K562 (cell line): ENCODE results near the gene EEFSEC.

Experiments
- FOS ChIP-seq: IDR thresholded peaks from 3 replicates; pipeline ENCODE4 v1.6.1; 2011; ENCODE audit not compliant: insufficient read length; ENCODE audit errors: extremely low read depth
- HDAC2 ChIP-seq: fragments of 450-650 bp; IDR thresholded peaks from 2 replicates; pipeline ENCODE4 v1.6.1; 2016; ENCODE audit warnings: mild to moderate bottlenecking
- HNRNPLL ChIP-seq: fragments of 200-400 bp; formaldehyde crosslinking; IDR thresholded peaks from 2 replicates; pipeline ENCODE4 v1.6.1; 2017; ENCODE audit warnings: low read length, low read depth, mild to moderate bottlenecking; ENCODE audit not compliant: poor library complexity, severe bottlenecking
- TF ChIP-seq, protein P1 (sequence below), 3 experiments: IDR thresholded peaks in 2 of 3; conservative IDR thresholded peaks in 1 of 3; 2 replicates each; pipeline ENCODE4 v1.5.1; 2011 to 2012; ENCODE audit warnings: low read length in 3 of 3, mild to moderate bottlenecking in 3 of 3, control low read depth in 2 of 3, improper control_type of control experiment in 1 of 3, inconsistent platforms in 1 of 3, low read depth in 1 of 3, mixed read lengths in 1 of 3, moderate library complexity in 1 of 3; ENCODE audit not compliant: insufficient read depth in 2 of 3

DNA sequence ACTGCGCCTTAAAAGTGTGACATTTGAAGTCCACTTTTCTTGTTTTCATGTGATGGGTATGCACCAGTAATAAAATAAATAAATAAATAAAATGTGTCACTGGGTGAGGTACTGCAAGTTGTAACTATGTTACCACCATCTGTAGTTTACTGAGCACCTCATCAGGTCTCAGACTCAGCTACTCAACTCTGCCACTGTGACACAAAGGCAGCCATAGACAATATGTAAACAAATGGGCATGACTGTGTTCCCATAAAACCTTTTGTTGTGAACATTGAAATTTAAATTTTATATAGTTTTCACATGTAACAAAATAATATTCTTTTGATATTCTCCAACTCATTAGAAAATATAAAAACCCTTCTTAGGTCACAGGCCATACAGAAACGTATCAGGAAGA, 193.3 kb downstream of the EEFSEC start:
- no peak for TF ChIP-seq FOS
- TF ChIP-seq, protein P1, sequence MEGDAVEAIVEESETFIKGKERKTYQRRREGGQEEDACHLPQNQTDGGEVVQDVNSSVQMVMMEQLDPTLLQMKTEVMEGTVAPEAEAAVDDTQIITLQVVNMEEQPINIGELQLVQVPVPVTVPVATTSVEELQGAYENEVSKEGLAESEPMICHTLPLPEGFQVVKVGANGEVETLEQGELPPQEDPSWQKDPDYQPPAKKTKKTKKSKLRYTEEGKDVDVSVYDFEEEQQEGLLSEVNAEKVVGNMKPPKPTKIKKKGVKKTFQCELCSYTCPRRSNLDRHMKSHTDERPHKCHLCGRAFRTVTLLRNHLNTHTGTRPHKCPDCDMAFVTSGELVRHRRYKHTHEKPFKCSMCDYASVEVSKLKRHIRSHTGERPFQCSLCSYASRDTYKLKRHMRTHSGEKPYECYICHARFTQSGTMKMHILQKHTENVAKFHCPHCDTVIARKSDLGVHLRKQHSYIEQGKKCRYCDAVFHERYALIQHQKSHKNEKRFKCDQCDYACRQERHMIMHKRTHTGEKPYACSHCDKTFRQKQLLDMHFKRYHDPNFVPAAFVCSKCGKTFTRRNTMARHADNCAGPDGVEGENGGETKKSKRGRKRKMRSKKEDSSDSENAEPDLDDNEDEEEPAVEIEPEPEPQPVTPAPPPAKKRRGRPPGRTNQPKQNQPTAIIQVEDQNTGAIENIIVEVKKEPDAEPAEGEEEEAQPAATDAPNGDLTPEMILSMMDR (IDR thresholded peaks at IDR 0.05 in 2 of 3, conservative IDR thresholded peaks at IDR 0.05 in 1 of 3; ENCODE audit: insufficient read depth in 2 of 3, low read depth in 1 of 3, low read length in 3 of 3): no peak
- TF ChIP-seq HDAC2: no peak
- no peak for TF ChIP-seq HNRNPLL
